ENCODE measurements around the gene PDCD6IP.
A peak's percentile ranks its signal among the peaks of the same experiment; 100 is the strongest.
"Not testable (repeated sequence)": the region's sequence is repeated elsewhere in the genome, so short reads cannot be mapped to it uniquely, and the experiment has no call there.

PDCD6IP gene, protein sequence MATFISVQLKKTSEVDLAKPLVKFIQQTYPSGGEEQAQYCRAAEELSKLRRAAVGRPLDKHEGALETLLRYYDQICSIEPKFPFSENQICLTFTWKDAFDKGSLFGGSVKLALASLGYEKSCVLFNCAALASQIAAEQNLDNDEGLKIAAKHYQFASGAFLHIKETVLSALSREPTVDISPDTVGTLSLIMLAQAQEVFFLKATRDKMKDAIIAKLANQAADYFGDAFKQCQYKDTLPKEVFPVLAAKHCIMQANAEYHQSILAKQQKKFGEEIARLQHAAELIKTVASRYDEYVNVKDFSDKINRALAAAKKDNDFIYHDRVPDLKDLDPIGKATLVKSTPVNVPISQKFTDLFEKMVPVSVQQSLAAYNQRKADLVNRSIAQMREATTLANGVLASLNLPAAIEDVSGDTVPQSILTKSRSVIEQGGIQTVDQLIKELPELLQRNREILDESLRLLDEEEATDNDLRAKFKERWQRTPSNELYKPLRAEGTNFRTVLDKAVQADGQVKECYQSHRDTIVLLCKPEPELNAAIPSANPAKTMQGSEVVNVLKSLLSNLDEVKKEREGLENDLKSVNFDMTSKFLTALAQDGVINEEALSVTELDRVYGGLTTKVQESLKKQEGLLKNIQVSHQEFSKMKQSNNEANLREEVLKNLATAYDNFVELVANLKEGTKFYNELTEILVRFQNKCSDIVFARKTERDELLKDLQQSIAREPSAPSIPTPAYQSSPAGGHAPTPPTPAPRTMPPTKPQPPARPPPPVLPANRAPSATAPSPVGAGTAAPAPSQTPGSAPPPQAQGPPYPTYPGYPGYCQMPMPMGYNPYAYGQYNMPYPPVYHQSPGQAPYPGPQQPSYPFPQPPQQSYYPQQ

GRCh38 chr3:33798418-33799201 lies at the start of gene PDCD6IP:
PDCD6IP (plus strand) TSS chr3:33798630; CDS start chr3:33798729, 99 bp downstream.
- peaks cover 23% of the 10 kb centered on the region for H3K36me3 Mint-ChIP-seq
- peaks cover 3% of the 10 kb centered on the region for H3K9me3 Mint-ChIP-seq
- H3K4me3 Mint-ChIP-seq, result peak within 1 kb of the TSS; percentile 92
- peaks cover 7% of the 10 kb centered on the region for H3K27me3 Mint-ChIP-seq
- peaks cover 54% of the 10 kb centered on the region for H3K4me1 Mint-ChIP-seq
- CTCF ChIA-PET, result interaction anchor here (1.0 to 1.8 kb wide), 3 partner anchors 11 to 703 kb away, joined by 3 to 8 read pairs (median 3); no protein-coding TSS in a partner anchor
- peak within 1 kb of the TSS; percentile 93 for H3K27ac Mint-ChIP-seq
- DNase-seq, result peak; percentile 91

GRCh38 chr3:33749546-33750210 lies 48.8 kb upstream of the PDCD6IP start:
- H3K36me3 Mint-ChIP-seq, result no peaks in the 10 kb centered on the region
- no peak overlapping the region for H3K27ac Mint-ChIP-seq
- peaks cover 6% of the 10 kb centered on the region for H3K9me3 Mint-ChIP-seq
- CTCF ChIA-PET, result no interaction called here
- H3K4me1 Mint-ChIP-seq, result no peaks in the 10 kb centered on the region
- H3K27me3 Mint-ChIP-seq, result peaks cover 3% of the 10 kb centered on the region
- DNase-seq, result no peak
- H3K4me3 Mint-ChIP-seq, result no peak overlapping the region

DNA sequence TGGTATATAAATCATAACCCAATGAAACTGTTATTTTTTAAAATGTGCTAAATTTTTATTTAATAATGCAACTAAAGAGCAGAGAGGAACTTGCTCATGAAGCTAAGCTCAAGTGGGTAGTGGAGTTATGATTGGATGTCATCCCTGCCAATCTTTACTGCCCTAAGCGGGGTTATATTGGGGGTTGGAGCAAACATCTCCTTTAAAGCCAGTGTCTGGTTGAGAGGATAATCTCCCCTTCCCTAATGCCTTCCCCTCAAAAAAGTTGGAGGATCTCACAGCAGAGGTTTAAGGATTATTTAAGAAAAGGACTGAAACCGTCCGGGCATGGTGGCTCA lies 48.2 kb upstream of the PDCD6IP start:
- Mint-ChIP-seq H3K27me3 (peaks cover 3% of the 10 kb centered on the region), H3K9me3 (peaks cover 8% of the 10 kb centered on the region), H3K36me3 (no peaks in the 10 kb centered on the region), H3K27ac (no peak overlapping the region), H3K4me3 (no peak overlapping the region), H3K4me1 (no peaks in the 10 kb centered on the region)
- no peak for DNase-seq
- CTCF ChIA-PET, result no interaction called here

DNA sequence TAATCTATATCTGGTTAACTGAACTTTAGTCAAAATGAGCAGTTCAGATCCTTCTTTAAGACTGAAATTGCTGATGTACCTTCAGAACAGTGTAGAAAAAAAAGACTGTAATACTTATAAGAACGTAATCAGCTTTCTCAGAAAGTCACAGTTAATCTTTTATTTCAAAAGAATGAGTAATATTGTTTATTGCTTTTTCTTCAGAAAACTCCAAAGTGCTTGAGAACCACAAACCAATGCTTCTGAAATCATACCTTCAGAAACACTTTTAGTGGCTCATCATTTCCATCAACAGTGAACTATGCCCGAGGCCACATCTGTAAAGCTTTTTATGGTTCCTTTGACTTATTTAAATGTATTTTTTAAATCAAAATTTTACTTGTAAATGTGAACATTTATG lies 47.1 kb upstream of the PDCD6IP start:
- CTCF ChIA-PET, result no interaction called here
- Mint-ChIP-seq H3K27ac (no peak overlapping the region), H3K36me3 (no peaks in the 10 kb centered on the region), H3K9me3 (peaks cover 8% of the 10 kb centered on the region), H3K4me1 (no peaks in the 10 kb centered on the region), H3K27me3 (peaks cover 3% of the 10 kb centered on the region), H3K4me3 (no peak overlapping the region)
- no peak for DNase-seq

- H3K36me3 Mint-ChIP-seq, H3K4me3 Mint-ChIP-seq, H3K27me3 Mint-ChIP-seq, DNase-seq, H3K4me1 Mint-ChIP-seq, CTCF ChIA-PET, H3K27ac Mint-ChIP-seq, H3K9me3 Mint-ChIP-seq: not testable (repeated sequence)
Observed at GRCh38 chr3:33754391-33754790, 44.0 kb upstream of the PDCD6IP start.

DNA sequence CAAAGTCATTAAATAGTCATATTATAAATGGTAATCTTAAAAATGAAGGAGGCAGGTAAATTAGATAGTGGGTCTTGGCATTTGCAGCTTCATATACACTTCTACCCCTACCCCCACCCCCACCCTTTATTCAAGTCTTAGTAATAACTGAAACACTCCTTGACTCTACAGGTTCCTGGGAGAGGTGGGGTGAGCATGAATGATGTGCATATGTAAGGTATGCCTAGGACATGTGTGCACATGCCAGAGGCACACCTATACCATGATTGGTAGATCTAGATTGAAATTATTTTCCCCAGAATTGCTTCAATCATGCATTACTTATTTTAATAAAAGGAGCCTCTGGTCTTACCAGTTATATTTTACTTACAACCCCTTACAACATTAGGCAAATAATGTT lies 40.1 kb upstream of the PDCD6IP start:
- Mint-ChIP-seq H3K4me3 (no peak overlapping the region), H3K4me1 (no peaks in the 10 kb centered on the region), H3K36me3 (no peaks in the 10 kb centered on the region), H3K27ac (no peak overlapping the region), H3K9me3 (peaks cover 8% of the 10 kb centered on the region), H3K27me3 (peaks cover 6% of the 10 kb centered on the region)
- CTCF ChIA-PET, result no interaction called here
- no peak for DNase-seq

- H3K36me3 Mint-ChIP-seq, result no peaks in the 10 kb centered on the region
- H3K27me3 Mint-ChIP-seq, result peaks cover 6% of the 10 kb centered on the region
- DNase-seq, result no peak
- no peaks in the 10 kb centered on the region for H3K4me1 Mint-ChIP-seq
- H3K27ac Mint-ChIP-seq, result no peak overlapping the region
- CTCF ChIA-PET, result no interaction called here
- H3K4me3 Mint-ChIP-seq, result no peak overlapping the region
- H3K9me3 Mint-ChIP-seq, result peaks cover 8% of the 10 kb centered on the region
Observed at GRCh38 chr3:33758864-33759263, 39.6 kb upstream of the PDCD6IP start.

- Mint-ChIP-seq H3K27me3 (peaks cover 4% of the 10 kb centered on the region), H3K27ac (no peak overlapping the region), H3K4me3 (no peak overlapping the region), H3K9me3 (no peaks in the 10 kb centered on the region), H3K36me3 (no peaks in the 10 kb centered on the region), H3K4me1 (no peaks in the 10 kb centered on the region)
- CTCF ChIA-PET, result interaction anchor here (0.7 kb wide), 1 partner anchor 415 kb away, joined by 3 read pairs; no protein-coding TSS in a partner anchor
- no peak for DNase-seq
Observed at GRCh38 chr3:33768578-33769330, 29.7 kb upstream of the PDCD6IP start.

DNA sequence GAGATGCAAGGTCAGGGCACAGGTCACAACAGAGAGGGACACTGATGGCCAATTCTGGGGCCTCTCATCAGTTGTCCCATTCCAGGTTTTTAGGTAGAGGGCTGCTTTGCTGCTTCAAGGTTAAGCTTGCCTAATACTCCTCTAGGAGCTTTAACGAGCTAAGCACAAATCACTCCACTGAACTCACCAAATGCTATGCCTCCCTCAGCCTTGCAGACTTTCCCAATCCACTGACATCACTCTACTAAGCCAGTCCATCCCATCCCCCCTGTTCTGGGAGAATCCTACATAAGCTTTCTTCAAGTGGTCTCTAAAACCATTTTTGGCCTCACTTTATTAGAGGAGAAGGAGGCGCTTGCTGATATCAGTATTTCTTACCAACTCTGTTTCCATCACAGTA lies 24.8 kb upstream of the PDCD6IP start:
- no peak overlapping the region for H3K27ac Mint-ChIP-seq
- H3K36me3 Mint-ChIP-seq, result no peaks in the 10 kb centered on the region
- no peaks in the 10 kb centered on the region for H3K4me1 Mint-ChIP-seq
- H3K4me3 Mint-ChIP-seq, result no peak overlapping the region
- no peaks in the 10 kb centered on the region for H3K9me3 Mint-ChIP-seq
- peaks cover 6% of the 10 kb centered on the region for H3K27me3 Mint-ChIP-seq
- DNase-seq, result no peak
- CTCF ChIA-PET, result interaction anchor here (1.2 to 1.3 kb wide), 2 partner anchors 13 to 137 kb away, joined by 4 to 9 read pairs; no protein-coding TSS in a partner anchor

DNA sequence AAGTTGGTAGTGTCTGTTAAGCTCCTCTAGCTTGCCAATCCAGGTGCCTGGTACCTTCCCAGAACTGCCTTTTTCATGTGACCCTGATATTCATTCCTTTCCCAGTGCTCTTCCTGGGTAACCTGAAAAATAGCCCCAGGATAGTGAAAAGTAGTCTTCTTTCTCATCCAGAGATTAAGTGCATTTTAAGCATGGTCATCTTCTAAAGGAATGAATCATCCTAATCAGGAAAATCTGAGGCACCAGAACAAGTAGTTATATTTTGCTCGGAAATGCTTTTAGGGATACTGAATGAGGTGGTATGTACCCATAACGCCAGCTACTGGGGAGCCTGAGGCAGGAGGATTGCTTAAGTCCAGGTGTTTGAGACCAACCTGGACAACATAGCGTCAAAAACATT lies 23.1 kb upstream of the PDCD6IP start:
- Mint-ChIP-seq H3K27me3 (peaks cover 6% of the 10 kb centered on the region), H3K4me1 (no peaks in the 10 kb centered on the region), H3K9me3 (no peaks in the 10 kb centered on the region), H3K36me3 (no peaks in the 10 kb centered on the region), H3K4me3 (no peak overlapping the region), H3K27ac (no peak overlapping the region)
- CTCF ChIA-PET, result interaction anchor here (1.4 to 4.1 kb wide), 5 partner anchors 10 to 643 kb away, joined by 5 to 21 read pairs (median 5); no protein-coding TSS in a partner anchor
- no peak for DNase-seq

GRCh38 chr3:33777996-33778395 lies 20.4 kb upstream of the PDCD6IP start:
- CTCF ChIA-PET, result interaction anchor here (0.8 to 4.1 kb wide), 6 partner anchors 9 to 646 kb away, joined by 3 to 21 read pairs (median 4); no protein-coding TSS in a partner anchor
- H3K27me3 Mint-ChIP-seq, result peaks cover 6% of the 10 kb centered on the region
- H3K9me3 Mint-ChIP-seq, result no peaks in the 10 kb centered on the region

DNA sequence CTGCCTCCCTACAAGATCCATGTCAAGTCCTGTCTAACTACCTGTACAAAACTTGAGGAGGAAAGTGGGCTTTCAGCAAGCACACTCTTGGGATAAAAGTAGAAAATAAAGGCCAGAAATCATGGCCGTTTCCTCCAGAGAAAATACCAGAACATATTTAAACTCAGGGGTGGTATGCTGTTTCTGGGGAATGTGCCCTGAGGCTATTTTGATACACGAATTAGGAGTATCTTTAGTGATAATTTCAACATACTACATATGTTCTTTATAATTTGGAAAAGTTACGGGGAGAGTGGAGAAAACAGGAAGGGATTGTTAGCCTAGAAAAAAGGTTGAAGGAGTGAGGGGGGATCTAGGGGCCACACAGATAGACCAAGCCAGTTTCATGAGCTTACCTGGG lies 18.7 kb upstream of the PDCD6IP start:
- CTCF ChIA-PET, result interaction anchor here (2.1 kb wide), 1 partner anchor 648 kb away, joined by 5 read pairs; no protein-coding TSS in a partner anchor
- H3K4me3 Mint-ChIP-seq, result no peak overlapping the region
- H3K36me3 Mint-ChIP-seq, result no peaks in the 10 kb centered on the region
- H3K27ac Mint-ChIP-seq, result no peak overlapping the region
- no peaks in the 10 kb centered on the region for H3K9me3 Mint-ChIP-seq
- H3K27me3 Mint-ChIP-seq, result no peaks in the 10 kb centered on the region
- no peak for DNase-seq
- no peaks in the 10 kb centered on the region for H3K4me1 Mint-ChIP-seq

More at GRCh38 chr3:33777996-33778395, 20.4 kb upstream of the PDCD6IP start:
- no peak for DNase-seq
- H3K4me1 Mint-ChIP-seq, result no peaks in the 10 kb centered on the region
- no peak overlapping the region for H3K4me3 Mint-ChIP-seq
- H3K36me3 Mint-ChIP-seq, result no peaks in the 10 kb centered on the region
- H3K27ac Mint-ChIP-seq, result no peak overlapping the region

GRCh38 chr3:33781413-33781812 lies 17.0 kb upstream of the PDCD6IP start:
- H3K36me3 Mint-ChIP-seq, CTCF ChIA-PET: not testable (repeated sequence)

More at GRCh38 chr3:33781413-33781812, 17.0 kb upstream of the PDCD6IP start:
- not testable (repeated sequence) for H3K27ac Mint-ChIP-seq, H3K4me1 Mint-ChIP-seq, H3K4me3 Mint-ChIP-seq, H3K9me3 Mint-ChIP-seq, H3K27me3 Mint-ChIP-seq, DNase-seq
